Measurements from ENCODE around the gene NPNT.

NPNT gene

GRCh38 chr4:105900541-105900940 is 5.3 kb downstream of the NPNT start:
- TF ChIP-seq TAF1 (IDR thresholded peaks at IDR 0.05; ENCODE audit: borderline replicate concordance, insufficient read depth, low read length): no peak
- no peak for TF ChIP-seq FOXP2 (optimal IDR thresholded peaks at IDR 0.05; ENCODE audit: borderline replicate concordance, extremely low read depth, extremely low read length, insufficient read depth)
- no peak for TF ChIP-seq SIN3A (IDR thresholded peaks at IDR 0.05; ENCODE audit: borderline replicate concordance, insufficient read depth, low read length)
- TF ChIP-seq, protein P1, sequence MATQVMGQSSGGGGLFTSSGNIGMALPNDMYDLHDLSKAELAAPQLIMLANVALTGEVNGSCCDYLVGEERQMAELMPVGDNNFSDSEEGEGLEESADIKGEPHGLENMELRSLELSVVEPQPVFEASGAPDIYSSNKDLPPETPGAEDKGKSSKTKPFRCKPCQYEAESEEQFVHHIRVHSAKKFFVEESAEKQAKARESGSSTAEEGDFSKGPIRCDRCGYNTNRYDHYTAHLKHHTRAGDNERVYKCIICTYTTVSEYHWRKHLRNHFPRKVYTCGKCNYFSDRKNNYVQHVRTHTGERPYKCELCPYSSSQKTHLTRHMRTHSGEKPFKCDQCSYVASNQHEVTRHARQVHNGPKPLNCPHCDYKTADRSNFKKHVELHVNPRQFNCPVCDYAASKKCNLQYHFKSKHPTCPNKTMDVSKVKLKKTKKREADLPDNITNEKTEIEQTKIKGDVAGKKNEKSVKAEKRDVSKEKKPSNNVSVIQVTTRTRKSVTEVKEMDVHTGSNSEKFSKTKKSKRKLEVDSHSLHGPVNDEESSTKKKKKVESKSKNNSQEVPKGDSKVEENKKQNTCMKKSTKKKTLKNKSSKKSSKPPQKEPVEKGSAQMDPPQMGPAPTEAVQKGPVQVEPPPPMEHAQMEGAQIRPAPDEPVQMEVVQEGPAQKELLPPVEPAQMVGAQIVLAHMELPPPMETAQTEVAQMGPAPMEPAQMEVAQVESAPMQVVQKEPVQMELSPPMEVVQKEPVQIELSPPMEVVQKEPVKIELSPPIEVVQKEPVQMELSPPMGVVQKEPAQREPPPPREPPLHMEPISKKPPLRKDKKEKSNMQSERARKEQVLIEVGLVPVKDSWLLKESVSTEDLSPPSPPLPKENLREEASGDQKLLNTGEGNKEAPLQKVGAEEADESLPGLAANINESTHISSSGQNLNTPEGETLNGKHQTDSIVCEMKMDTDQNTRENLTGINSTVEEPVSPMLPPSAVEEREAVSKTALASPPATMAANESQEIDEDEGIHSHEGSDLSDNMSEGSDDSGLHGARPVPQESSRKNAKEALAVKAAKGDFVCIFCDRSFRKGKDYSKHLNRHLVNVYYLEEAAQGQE (IDR thresholded peaks at IDR 0.05; ENCODE audit: insufficient read depth in 1 of 2, low read depth in 2 of 2, low read length in 2 of 2): no peak
- no peak for TF ChIP-seq POLR2AphosphoS5 (IDR thresholded peaks at IDR 0.05; ENCODE audit: low read depth, low read length)

DNA sequence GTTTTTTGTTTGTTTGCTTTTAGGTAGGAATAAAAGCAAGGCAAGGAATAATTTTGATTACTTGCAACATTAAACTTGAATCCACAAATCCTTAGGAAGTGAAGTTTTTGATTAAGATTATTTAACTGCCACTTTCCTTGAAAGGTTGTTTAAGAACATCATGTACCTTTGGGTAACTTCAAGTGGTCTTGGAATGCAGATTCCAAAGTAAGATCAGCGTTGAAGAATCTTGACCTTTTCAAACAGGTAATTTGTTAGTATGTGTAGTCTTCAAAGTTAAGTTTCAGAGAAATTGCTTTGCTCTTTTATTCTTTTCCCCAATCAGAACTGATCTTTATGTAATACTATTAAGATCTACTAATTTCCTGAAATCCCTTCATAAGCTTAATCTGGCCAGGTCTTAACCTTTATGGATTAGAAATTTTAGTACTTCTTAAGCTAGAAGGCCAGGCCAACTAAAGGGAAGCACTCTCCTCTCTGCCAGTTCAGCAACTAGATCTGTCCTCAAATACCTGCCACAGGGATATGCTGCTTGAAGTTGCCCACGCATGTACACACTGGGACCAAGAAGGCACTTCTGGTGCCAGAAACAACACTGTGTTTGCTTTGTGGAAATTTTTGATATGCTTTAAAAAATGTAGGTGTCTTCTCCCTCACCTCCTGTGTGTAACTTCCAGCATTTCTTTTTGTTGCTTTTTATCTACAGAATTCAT is 7.4 kb downstream of the NPNT start:
- TF ChIP-seq, protein P1 (IDR thresholded peaks at IDR 0.05; ENCODE audit: insufficient read depth in 1 of 2, low read depth in 2 of 2, low read length in 2 of 2): no peak
- TF ChIP-seq TAF1 (IDR thresholded peaks at IDR 0.05; ENCODE audit: borderline replicate concordance, insufficient read depth, low read length): no peak
- no peak for TF ChIP-seq POLR2AphosphoS5 (IDR thresholded peaks at IDR 0.05; ENCODE audit: low read depth, low read length)
- TF ChIP-seq SIN3A (IDR thresholded peaks at IDR 0.05; ENCODE audit: borderline replicate concordance, insufficient read depth, low read length): no peak
- TF ChIP-seq FOXP2 (optimal IDR thresholded peaks at IDR 0.05; ENCODE audit: borderline replicate concordance, extremely low read depth, extremely low read length, insufficient read depth): no peak

DNA sequence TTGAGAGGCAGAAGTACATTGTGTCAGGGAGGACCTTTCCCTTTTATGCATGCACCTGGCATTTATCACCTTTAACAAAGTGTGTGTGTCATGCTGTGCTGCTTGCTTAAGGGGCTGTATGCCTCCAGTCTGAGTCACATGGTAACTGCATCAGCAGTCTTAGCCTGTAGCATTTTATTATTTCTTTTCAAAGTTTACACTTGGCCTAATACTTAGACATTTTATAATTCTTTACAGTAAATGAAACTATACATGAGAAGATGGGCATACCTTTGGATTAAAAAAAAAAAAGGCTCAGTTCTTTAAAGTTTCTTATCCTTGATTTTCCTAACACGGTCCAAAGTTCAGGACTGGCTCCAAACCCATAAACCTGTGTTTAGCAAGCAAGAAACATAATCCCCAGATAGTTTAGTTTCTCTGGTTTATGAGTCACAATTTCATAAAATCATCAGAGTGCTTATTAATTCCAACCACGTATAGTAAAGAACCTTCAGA is 14.6 kb downstream of the NPNT start:
- TF ChIP-seq FOXP2 (optimal IDR thresholded peaks at IDR 0.05; ENCODE audit: borderline replicate concordance, extremely low read depth, extremely low read length, insufficient read depth) (no peak), TAF1 (IDR thresholded peaks at IDR 0.05; ENCODE audit: borderline replicate concordance, insufficient read depth, low read length) (no peak), SIN3A (IDR thresholded peaks at IDR 0.05; ENCODE audit: borderline replicate concordance, insufficient read depth, low read length) (no peak), POLR2AphosphoS5 (IDR thresholded peaks at IDR 0.05; ENCODE audit: low read depth, low read length) (no peak)
- TF ChIP-seq, protein P1 (IDR thresholded peaks at IDR 0.05; ENCODE audit: insufficient read depth in 1 of 2, low read depth in 2 of 2, low read length in 2 of 2): no peak

DNA sequence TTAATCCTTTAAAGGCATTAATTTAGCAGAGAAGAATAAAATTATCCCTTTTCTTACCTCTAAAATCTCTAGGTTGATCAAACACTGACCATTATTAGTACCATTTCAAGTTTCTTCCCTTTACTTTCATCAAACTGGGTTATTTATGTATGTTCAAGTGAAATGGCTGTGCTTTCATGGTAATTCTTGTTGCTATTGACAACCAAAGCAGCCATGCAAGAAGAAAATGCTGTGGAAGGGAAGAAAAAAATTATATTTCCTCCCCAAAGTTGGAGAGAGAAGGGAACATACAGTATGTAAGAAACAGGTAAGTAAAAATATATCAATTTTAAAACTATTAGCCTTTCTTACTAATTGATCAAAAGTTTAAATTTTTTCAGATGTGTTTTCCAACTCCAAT is 16.2 kb downstream of the NPNT start:
- TF ChIP-seq TAF1 (IDR thresholded peaks at IDR 0.05; ENCODE audit: borderline replicate concordance, insufficient read depth, low read length): no peak
- TF ChIP-seq FOXP2 (optimal IDR thresholded peaks at IDR 0.05; ENCODE audit: borderline replicate concordance, extremely low read depth, extremely low read length, insufficient read depth): no peak
- no peak for TF ChIP-seq SIN3A (IDR thresholded peaks at IDR 0.05; ENCODE audit: borderline replicate concordance, insufficient read depth, low read length)
- TF ChIP-seq POLR2AphosphoS5 (IDR thresholded peaks at IDR 0.05; ENCODE audit: low read depth, low read length): no peak
- TF ChIP-seq, protein P1 (IDR thresholded peaks at IDR 0.05; ENCODE audit: insufficient read depth in 1 of 2, low read depth in 2 of 2, low read length in 2 of 2): no peak
